Stimulated activated CD4-positive, alpha-beta T cell treated with anti-CD3 and anti-CD28 coated beads, Interleukin-1b, Interleukin-23, amount 100 ng/mL, for 4 hours (primary cell): ENCODE results near the gene PTPRD.

ENCODE experiments used
- DNase-seq, 2 donors: peaks; one replicate each; pipeline ENCODE4 v3.0.0-alpha.2; 2020; ENCODE audit warnings: low read depth in 2 of 2

The PTPRD gene

DNA sequence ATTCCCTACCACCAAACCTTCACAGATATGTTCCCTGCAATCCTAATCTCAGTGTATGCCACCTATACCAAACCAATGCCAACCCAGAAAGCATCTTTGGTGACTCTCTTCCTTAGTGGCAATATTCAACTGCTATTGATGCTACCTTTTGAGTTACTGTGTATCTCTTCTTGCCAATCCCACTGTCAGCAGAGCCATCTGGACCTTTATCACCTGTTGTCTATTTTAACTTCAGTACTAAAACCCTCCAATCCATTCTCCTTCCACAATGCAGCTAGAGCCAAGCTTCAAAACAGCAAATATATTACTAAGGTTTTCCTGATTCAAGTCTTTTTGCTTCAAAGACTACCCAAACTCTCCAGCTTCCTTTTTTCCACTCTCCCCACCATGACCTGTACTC is 2036.1 kb downstream of the PTPRD start:
- no peak for DNase-seq

DNA sequence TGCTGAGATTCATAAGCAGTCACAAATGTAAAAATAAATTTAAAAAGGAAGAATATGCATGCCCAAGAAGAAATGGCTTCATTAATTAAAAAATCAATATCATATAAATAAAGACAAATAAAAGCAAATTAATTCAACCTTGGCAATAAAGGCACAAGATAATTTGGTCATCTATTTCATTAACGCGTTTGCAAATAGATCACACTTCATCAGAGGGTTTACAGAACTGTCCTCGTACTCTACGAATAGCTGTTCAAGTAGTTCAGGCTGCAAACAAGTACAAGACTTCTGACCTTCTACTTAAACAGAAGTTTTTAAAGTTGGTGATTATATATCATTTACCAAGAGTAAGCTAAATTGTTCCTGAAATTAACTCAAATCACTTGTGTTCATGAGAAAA is 2038.0 kb downstream of the PTPRD start:
- no peak for DNase-seq

DNA sequence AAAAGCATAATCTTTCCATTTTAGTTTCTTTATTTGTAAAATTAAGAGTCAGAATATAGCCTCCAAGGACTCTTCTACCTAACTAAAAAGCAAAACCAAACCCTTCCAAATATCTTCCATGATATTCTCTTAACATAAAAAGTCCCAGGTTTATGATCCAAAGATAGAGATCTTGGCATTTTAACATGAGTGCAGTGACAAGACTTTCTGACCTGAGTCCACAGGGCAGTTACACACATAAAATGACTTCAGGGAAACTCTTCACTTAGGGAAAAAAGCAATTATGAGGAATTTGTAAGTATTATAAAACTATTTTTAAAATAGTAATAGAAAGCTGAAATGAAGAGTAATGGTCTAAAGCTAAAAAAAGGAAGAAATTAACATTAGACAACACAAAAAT is 2040.6 kb downstream of the PTPRD start:
- no peak for DNase-seq

DNA sequence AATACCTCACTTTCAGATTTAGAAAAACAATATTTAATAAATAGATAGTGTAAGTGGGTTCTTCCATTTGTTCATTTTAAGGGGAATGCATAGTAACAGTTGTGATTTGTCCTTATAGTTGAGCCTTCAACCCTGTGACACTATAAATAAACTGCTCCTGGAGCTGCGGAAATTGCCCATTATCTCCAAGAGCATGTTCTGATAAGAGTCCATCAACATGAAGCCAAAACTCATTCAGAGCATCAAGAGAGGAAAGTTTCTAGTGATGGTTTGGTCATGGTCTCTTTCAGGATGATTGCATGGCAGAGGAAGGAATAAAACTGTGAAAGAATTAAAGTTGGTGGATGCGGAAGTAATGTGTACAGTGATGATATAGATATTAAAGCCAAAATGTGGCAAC is 2041.2 kb downstream of the PTPRD start:
- DNase-seq = no peak

DNA sequence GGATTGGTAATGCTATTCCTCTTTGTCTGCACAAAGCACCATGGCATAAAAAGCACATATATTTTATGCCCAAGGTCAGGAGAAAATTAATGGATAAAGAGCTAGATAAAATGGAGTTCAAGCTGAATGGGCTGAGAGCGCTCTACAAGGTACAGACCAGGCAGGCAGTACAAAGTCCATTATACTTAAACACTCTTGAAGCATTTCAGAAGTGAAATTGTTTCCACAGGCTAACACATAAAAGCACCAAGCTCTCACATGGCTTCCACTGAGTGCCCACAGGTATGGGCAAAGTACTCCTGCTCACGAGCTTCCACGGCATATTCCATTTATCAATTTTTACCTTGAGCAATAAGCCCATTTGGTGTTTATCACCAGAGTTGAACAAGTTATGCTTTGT is 2042.0 kb downstream of the PTPRD start:
- DNase-seq = no peak

DNA sequence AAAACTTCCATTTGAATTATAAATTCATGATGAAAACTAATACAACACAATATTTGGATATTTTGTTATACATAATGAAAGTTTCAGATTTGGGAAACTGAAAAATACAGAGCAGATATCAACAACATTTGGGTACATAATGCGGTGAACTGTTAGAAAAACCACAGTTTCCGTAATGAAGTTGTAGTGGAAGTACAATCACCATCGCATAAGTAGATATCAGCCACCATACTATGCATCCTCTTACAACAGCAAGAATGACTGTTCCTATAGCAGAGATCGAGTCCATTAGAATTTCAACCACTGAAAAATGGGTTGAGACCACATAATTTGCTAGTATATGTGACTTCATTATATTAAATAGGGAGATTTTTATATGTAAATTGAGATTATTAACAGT is 2043.0 kb downstream of the PTPRD start:
- no peak for DNase-seq

DNA sequence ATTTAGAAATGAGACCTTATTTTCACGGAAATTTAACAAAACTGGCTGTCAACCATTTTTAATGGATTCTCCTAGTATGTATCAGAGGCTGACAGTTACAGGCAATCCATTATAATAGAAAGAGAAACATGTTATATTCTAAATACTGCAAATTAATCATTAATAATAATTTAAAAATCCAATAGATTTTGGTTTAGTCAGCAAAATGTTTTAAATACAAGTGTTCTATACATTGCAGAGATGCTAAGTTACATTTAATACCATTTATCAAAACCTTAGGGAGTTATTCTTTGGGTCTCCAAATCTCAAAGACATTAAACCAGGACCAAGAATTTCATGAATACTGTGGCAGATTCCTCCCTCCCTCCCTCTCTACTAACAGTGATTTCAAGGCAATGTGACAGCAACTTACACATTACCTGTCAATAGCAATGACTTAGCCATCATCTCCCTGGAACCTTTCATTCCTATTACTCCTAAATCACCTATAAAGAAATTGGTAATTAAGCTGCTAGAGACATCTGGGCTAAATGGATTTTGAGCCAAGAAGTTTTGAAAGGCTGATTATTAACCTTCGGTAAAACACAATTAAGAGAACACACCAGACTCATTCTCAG is 2044.7 kb downstream of the PTPRD start:
- DNase-seq = no peak

DNA sequence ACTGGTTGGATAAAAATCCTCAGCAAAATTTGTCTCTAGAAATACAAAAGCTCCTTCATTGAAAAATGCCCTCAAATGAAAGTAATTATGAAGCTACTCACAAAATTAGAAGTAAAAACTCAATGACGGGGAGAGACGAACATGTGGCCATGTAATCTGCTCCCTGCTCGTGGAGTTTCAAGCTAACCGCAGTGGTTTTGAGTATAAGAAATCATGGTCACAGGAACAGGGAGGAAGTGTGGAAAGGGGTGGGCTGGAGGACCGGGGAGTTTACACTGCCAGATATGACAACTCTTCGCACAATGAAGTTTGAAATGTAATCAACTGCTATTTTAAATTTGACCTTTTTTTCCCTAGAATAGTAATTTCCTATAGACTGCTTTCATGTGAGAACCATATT is 2047.8 kb downstream of the PTPRD start:
- no peak for DNase-seq

DNA sequence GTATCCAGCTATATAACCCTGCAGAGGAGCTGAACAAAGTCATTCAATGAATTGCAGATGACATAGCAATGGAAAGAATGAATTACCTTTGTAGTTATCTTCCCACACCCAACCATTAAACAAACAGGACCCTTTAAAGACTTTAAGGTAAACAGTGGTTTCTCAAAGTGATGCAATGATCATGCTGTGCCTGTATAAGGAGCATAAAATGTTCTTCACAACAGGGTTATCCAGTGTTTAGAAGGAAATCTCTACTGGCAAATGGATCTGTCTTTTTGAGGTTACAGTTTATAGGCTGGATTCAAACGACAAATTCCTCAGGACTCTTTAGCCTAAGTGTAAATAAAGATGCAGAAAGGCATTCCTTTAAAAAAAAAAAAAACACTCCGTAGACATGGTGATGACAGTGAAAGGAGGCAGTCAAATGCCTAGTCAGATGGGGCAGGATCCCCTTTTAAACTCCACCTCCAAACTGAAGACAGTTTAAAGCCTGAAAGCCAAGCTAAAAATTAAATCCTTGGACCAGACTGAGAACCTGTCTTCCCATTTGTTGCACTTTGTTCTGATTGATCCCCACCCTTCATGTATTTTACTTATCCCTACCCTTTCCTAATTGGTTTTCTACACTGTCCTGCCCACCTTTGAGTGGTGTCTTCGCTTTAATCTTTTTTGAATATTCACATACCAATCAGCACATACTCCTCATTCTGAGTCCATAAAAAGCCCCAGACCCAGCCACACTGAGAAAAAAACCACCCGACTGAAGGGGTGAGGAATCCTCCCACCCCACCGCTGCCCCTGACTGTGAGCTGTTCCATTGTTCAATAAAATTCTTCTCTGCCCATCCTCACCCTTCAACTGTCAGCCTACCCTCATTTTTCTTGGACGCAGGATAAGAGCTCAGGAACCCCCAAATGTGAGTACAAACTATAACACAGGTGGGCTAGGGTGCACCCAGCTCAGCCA is 2052.0 kb downstream of the PTPRD start:
- no peak for DNase-seq

DNA sequence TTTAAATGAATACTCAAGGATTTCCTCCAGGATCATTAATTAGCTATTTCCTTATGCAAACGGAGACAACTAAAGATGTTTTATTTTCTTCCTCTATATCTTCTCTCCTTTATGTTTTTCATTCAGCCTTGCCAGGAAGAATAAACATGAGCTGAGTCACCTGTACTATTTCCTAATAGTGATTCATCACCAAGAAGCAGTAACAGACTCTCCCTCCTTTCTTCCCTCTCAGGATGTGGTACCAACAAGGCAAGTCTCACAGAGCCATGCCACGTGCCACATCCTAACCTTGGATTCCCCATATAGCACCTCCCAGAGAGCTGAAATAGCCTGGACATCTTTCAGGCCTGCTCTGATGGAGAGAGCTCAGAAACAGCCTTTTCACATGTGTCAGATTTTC is 2054.6 kb downstream of the PTPRD start:
- no peak for DNase-seq

DNA sequence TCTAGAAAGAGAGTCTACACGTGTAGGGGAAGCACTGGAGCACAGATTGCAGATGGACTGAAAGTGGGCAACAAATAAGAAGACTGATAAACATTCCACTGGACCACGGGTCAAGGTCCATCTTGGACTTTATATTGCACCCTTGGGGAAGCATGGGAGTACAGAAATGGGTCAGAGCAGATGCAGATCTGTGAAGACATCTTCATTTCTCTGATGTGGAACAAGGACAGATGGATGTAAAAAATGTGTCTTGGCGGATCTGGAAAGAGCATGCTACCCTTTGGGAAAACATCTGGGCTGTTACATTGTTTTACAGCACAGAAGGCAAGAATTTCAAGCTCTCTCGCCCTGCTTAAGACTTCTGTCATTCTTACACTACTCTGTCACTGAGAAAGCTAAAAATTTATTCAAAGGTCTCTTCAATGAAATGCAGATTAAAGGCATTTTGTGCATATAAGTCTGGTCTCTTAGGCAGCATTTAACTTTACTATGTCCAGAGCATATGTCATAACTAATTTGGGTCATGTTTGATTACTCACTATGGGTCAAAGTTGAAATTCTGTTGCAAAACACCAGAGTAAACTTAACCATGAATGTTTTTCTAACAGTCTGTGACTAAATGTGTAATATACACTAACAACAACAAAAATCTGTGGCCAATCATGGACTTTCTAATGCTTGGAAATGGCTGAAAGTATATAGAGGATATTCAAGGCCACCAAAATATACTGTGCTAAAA is 2056.9 kb downstream of the PTPRD start:
- no peak for DNase-seq

DNA sequence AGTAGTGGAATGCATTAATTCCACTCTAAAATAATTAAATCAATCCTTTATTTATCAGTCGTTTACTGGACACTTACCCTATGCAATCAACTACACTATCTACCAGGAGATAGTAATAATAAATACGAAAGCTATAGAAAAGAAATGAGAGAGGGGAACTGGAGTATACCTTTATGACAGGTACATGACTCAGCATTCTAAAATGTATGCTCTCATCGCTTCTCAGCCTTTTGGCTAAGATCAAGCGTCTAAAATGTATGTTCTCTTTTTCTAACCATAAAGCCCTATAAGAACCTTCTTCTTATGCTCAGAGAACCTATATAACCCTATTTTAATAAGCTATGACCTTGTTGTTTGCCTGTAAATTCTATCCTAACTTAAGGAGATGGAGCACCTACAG is 2059.4 kb downstream of the PTPRD start:
- no peak for DNase-seq

DNA sequence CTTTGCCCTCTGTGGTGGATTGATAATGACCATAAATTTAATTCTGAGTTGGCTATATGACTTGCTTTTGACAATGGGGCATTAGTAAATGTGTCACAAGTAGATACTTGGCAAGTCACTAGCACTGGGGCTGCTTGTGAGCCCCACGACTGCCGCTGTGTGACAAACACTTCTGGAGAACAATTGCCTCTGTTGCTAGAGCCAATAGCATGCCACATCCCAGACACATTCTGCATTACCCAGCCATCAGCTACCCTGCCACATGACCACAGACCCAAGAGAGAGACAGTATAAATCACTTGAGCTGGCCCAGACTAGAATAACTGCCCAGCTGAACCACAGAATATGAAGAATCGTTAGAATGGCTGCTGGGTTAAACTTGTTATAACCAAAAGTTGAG is 2060.1 kb downstream of the PTPRD start:
- DNase-seq = no peak

DNA sequence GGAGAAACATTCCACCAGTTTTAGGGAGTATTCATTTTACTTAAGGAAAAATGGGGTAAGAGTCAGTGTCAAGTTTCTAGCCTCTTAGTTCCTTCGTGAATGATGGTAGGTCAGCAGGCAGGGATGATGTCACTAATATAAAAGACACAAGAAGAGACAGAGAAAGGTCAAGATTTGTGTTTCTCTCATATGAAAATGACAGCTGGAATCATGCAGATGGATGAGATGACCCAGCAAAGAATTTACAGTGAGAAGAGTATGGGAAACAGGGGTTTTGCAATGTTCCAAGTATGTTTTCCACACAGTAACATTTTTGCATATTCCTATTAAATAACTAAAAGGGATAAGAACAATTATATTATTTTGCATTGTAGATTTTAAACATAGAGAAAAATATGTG is 2063.6 kb downstream of the PTPRD start:
- DNase-seq = no peak

DNA sequence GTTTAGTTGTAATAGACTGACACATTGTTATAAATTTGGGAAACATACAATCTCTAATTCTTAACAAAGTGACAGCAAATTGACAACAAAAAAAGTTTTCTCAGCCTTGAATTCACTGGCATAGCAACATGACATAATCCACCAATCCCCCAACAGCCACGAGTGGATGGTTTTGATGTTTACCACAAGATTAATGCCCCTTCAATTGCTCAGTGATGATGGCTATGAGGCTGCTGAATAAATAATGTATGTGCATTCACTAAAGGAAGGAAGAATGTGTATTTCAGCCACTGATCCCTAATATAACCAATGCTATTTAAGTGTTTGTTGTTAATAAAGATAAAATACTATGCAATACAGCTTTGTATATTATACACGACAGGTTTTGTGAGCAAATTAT is 2069.6 kb downstream of the PTPRD start:
- no peak for DNase-seq

DNA sequence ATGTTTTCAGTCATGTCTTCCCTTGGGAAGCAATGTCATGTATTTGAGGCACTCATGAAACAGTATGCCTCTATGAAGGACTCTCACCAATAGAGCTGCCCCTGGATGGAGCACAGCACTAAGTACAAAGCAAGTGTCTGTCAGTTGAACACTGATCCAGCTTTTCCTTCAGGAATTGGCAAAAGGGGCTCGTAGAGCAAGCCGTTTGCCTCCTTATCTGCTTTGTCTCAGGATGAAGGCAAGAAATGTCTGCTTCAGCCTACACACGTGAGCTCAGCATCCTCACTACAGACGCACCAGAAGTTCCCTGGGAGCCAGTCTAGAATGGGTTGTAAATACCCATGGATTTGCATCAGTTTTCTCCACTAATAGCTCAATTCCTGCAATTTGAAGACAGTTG is 2070.3 kb downstream of the PTPRD start:
- no peak for DNase-seq

DNA sequence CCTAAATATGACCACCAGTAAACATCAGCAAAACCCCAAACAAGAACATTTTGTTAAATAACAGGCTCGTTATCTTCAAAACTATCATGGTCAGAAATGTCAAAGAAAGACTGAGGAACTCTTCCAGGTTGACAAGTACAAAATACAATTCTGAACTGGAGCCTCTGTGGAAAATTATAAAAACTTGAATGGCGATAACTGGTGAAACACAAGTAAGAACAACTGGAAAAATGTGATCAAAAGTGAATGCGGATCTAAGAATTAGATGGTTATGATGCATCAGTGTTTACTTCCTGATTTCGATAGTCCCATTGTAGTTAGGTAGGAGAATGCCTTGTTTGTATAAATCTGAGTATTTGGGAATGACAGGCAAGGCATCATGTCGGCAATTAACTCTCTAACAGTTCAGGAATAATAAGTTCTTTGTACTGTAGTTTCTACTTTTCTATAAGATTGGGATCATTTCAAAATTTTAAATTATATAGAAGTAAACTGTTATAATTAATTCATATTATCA is 2073.1 kb downstream of the PTPRD start:
- no peak for DNase-seq

DNA sequence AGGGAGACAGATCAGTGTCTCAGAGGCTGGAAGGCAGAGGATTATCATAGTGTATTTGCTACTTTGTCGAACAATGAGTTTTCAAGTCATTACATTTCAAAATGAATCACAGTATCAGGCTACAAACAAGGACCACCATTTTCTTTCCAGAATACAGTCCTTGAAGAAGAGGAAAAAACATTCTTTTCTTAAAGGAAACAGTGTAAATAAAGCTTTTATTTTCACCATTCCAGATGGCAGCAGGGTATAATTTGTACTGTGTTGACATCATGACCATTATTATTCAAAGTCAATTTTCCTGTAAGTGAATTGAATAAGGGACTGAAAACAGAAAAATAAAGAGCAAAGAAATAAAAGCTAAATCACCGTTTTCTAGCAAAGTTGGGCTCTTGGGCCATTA is 2076.0 kb downstream of the PTPRD start:
- no peak for DNase-seq

DNA sequence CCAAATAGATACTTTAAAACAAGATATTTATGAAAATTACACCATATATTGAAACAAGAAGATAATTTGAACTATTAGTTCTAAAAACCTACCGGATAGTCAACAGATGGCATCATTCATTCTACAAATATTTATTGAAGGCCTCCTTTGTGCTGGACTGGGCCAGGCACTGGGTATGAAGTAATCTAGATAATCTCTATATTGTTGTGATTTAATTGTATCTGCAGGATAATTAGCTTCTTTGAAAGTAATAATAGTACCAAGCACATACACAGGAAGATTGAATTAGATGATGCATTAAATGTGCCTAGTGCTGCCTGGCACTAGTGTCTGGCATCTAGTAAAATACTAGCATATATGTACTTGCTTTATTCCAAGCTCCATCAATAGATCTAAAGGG is 2078.0 kb downstream of the PTPRD start:
- DNase-seq = no peak

DNA sequence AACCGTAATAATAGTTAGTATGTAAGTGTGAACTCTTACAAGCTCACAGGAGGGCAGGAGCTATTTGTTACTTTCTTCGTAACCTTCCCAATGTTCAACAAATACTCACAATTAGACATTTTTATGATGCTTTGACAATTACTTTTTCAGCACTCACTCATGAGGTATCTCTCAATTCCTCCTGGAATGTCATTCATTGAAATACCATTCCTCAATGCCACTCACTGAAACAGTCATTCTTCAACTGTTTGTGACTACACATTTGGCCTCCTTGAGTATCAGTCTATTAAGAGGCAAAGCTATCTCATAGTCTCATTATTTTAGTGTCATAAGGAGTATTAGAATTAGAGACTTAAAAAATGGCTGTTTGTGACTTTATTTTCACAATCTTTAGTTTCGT is 2079.1 kb downstream of the PTPRD start:
- DNase-seq = no peak

DNA sequence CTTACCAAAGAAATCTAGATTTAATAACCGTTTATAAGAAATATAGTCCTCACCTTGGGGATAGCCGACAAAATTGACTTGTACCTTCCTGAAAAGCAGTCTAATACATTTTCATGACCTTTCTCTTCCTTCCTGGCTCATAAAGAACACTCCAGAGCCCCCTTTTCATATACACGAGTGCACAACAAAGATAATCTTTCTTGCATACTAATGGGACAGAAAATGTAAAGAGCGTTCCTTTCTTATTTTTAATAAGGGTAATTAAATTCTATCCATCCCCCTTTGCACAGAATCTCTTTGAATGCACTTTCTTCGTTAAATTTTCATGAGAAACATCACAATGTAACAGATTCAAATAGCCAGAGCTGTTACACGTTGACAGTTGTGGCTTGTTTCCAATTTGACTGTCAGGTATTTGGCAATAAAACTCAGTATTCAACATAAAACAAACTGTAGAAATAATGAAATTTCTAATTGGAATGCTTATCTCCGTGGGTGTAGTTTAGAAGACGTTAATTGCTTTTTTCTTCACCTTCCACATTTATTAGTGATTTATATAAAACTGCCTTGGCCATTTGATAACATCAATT is 2080.9 kb downstream of the PTPRD start:
- no peak for DNase-seq

DNA sequence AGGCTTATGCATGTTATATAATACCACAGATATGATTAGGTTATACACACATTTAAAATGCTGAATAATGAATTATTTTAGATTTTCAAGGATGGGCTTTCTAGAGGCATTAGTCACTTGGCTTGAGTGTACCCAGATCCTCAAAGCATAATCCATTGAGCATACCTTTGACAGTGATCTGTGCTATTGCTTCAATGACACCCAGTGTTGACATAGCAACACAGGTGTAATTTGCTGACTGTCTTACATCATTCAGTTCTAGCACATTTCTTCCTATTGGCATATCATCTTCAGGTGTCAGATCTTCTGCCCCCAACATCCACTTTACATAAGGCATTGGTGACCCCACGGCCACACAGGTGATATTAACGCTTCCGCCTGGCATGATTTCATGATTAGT is 2091.7 kb downstream of the PTPRD start:
- DNase-seq = no peak
